Parathyroid adenoma (tissue), 2 donors: Measurements from ENCODE around the gene USP36.

Source experiments
- H2AFZ ChIP-seq: fragments of 300-600 bp; sonication (generic); one replicate; pipeline ENCODE4 v1.7.0; 2017; ENCODE audit warnings: antibody characterized with exemption, mild to moderate bottlenecking
- H3K27ac ChIP-seq: fragments of 300-600 bp; sonication (generic); one replicate; pipeline ENCODE4 v1.7.0; 2017
- H3K27me3 ChIP-seq: fragments of 300-600 bp; sonication (generic); one replicate; pipeline ENCODE4 v1.7.0; 2017; ENCODE audit warnings: low read length; ENCODE audit not compliant: control insufficient read depth, insufficient read depth
- H3K36me3 ChIP-seq: fragments of 300-600 bp; sonication (generic); one replicate; pipeline ENCODE4 v1.7.0; 2017; ENCODE audit warnings: low read length; ENCODE audit not compliant: control insufficient read depth, insufficient read depth
- H3K4me1 ChIP-seq: fragments of 300-600 bp; sonication (generic); one replicate; pipeline ENCODE4 v1.7.0; 2017; ENCODE audit warnings: control low read depth
- H3K4me2 ChIP-seq: fragments of 300-600 bp; sonication (generic); one replicate; pipeline ENCODE4 v1.7.0; 2017; ENCODE audit warnings: low read length
- H3K4me3 ChIP-seq: fragments of 300-600 bp; sonication (generic); one replicate; pipeline ENCODE4 v1.7.0; 2017; ENCODE audit warnings: low read depth, low read length
- H3K79me2 ChIP-seq: fragments of 300-600 bp; sonication (generic); one replicate; pipeline ENCODE4 v1.7.0; 2017; ENCODE audit warnings: control low read depth
- H3K9ac ChIP-seq: fragments of 300-600 bp; sonication (generic); one replicate; pipeline ENCODE4 v1.7.0; 2017; ENCODE audit warnings: mild to moderate bottlenecking
- H3K9me3 ChIP-seq: fragments of 300-600 bp; sonication (generic); one replicate; pipeline ENCODE4 v1.7.0; 2017; ENCODE audit warnings: low read length; ENCODE audit not compliant: control insufficient read depth
- TF ChIP-seq, protein P1 (sequence below): fragments of 300-600 bp; sonication (generic); IDR thresholded peaks from one replicate; pipeline ENCODE4 v1.7.0; 2017; ENCODE audit warnings: antibody characterized with exemption, mild to moderate bottlenecking
- donor health status: primary hyperparathyroidism.

Gene USP36

DNA sequence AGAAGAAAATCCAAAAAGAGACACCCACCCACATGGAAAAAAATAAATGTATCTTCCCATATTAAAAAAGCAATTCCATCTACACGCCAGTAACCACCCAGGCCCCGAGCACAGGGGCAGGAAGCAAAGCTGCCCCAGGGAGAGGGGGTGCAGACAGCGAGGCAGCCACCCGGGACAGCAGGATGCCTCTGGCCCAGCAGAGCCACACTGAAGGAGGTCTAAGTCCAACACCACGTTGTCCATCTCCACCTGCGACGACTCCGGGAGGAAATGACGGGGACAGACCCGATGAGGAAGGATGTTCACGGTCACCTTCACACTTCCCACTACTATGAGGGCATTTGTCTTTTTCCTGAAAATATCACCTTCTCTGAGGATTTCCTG lies 44.1 kb downstream of the USP36 start:
- Histone ChIP-seq H3K4me3 (no peak overlapping the region), H3K27ac (no peak overlapping the region), H3K79me2 (no peaks in the 10 kb centered on the region), H3K9me3 (no peaks in the 10 kb centered on the region), H2AFZ (no peak overlapping the region), H3K36me3 (no peaks in the 10 kb centered on the region), H3K27me3 (no peaks in the 10 kb centered on the region), H3K4me2 (no peak overlapping the region), H3K4me1 (no peaks in the 10 kb centered on the region), H3K9ac (no peak overlapping the region)
- TF ChIP-seq, protein P1, sequence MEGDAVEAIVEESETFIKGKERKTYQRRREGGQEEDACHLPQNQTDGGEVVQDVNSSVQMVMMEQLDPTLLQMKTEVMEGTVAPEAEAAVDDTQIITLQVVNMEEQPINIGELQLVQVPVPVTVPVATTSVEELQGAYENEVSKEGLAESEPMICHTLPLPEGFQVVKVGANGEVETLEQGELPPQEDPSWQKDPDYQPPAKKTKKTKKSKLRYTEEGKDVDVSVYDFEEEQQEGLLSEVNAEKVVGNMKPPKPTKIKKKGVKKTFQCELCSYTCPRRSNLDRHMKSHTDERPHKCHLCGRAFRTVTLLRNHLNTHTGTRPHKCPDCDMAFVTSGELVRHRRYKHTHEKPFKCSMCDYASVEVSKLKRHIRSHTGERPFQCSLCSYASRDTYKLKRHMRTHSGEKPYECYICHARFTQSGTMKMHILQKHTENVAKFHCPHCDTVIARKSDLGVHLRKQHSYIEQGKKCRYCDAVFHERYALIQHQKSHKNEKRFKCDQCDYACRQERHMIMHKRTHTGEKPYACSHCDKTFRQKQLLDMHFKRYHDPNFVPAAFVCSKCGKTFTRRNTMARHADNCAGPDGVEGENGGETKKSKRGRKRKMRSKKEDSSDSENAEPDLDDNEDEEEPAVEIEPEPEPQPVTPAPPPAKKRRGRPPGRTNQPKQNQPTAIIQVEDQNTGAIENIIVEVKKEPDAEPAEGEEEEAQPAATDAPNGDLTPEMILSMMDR = no peak

DNA sequence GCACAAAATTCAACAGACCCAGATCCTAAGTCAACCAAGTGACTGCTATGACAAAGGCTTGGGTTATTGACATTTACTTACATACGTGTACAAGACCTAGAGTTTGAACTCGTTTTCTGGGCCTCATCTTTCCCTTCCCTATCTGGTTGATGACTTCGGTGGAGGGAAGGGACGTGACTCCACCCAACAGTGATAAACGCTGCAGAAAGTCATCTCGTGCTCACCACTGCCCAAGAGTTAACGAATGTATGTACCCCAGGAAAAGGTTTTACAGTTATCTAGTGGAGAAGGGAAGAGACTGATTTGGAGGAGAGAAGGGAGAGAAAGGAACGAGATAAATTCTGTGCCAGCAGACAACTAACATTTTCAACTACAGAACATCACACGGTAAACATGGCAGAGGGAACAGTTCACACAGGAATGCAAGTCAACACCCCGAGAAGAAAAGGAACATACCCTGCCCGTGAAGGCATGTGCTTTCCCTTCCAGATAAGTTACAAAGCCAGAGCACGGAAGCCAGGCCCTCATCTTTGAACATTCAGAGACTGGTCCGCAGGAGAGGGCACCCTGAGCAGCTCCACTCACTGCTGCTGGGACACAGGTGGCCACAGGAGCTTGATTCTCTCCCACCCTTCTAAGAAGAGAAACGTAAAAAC lies 44.6 kb downstream of the USP36 start:
- Histone ChIP-seq H2AFZ (no peak overlapping the region), H3K4me3 (no peak overlapping the region), H3K4me1 (no peaks in the 10 kb centered on the region), H3K79me2 (no peaks in the 10 kb centered on the region), H3K36me3 (no peaks in the 10 kb centered on the region), H3K9ac (no peak overlapping the region), H3K4me2 (no peak overlapping the region), H3K9me3 (no peaks in the 10 kb centered on the region), H3K27me3 (no peaks in the 10 kb centered on the region), H3K27ac (no peak overlapping the region)
- TF ChIP-seq, protein P1 = no peak

DNA sequence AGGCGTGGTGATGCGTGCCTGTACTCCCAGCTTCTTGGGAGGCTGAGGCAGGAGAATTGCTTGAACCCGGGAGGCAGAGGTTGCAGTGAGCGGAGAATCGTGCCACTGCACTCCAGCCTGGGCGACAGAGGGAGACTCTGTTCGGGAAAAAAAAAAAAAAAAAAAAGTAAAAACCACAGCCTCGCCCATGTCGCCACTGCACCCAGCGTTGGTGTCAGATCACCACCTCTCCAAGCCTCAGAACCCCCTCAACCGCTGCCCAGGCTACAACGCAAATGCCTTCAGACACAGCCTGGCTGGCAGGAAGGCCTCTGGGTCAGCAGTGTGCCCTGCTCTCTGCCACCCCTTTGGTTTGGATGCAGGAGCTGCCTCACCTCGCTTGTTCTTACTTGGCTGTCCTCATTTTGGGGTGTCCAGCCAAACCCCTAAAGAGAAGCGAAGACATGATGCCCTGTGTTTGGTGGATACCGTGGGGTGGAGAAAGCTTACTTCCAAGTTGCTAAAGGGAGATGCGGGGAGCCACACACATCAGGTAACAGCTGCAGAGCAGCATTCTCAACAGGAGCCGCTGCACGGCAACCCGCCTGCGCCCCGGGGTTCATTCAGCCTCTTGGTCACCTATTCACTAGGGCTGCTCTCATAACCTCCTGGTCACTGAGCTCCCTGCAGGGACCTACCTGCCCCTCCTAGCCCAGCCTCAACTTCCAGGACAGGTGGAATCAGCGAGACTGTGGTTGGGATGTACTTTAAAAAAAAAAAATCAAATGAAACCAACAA lies 45.6 kb downstream of the USP36 start:
- Histone ChIP-seq H3K4me2 (no peak overlapping the region), H3K4me1 (no peaks in the 10 kb centered on the region), H3K27ac (no peak overlapping the region), H3K36me3 (no peaks in the 10 kb centered on the region), H3K4me3 (no peak overlapping the region), H3K79me2 (no peaks in the 10 kb centered on the region), H2AFZ (no peak overlapping the region), H3K9ac (no peak overlapping the region), H3K9me3 (no peaks in the 10 kb centered on the region), H3K27me3 (no peaks in the 10 kb centered on the region)
- TF ChIP-seq, protein P1 = no peak

DNA sequence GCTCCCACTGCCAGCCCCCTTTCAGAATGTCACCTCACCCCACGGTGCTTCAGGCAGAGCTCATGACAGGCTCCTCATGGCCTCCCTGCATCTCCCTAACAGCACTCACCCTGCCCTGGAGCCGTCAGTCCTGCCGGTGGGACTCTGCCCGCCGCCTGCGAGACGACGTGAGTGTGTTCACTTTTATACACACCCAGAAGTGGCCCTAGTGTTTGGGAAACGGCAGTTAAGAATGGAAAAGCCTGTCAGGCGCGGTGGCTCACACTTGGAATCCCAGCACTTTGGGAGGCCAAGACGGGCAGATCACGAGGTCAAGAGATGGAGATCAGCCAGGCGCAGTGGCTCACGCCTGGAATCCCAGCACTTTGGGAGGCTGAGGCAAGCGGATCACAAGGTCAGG lies 46.2 kb downstream of the USP36 start:
- Histone ChIP-seq H3K9ac (no peak overlapping the region), H3K4me1 (no peaks in the 10 kb centered on the region), H3K4me2 (no peak overlapping the region), H3K9me3 (no peaks in the 10 kb centered on the region), H3K4me3 (no peak overlapping the region), H3K27ac (no peak overlapping the region), H3K36me3 (no peaks in the 10 kb centered on the region), H2AFZ (no peak overlapping the region), H3K27me3 (no peaks in the 10 kb centered on the region), H3K79me2 (no peaks in the 10 kb centered on the region)
- TF ChIP-seq, protein P1 = no peak
